ENCODE data around the gene CITED1.

Gene CITED1

DNA sequence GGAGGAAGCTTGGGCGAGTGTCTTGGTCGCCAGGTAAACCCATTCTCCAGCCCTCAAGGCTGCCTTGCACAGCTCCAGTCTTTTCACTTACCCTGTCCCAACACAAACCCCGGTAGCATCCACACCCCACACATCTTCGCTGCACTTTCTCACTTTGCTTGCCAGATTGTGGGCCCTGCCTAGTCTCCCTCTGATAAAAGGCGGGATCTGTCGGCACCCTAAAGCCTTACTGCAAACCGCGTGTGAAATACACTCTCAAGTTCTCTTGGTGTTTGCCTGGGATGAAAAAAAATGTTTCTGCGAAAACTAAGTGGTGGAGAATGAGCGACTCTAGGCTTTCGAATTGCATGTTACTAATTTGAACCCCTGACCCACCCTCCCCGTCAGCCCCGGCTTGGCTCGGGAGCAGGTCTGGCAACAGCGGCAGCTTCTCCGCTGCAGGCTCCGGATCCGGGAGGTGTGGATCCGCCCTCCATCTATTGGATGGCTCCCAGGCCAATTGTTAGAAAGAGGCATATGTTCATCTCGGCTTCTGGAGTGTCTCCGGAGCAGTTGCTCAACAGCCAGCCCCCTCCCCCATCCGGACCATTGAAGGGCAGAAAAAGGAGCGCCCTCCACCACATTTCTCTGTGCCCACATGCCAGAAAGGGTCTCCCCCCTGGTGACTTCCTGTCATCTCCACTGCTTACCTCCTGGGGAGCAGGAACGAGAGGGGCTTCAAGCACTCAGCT, 3.0 kb upstream of the CITED1 start:
- DNase-seq = peak; percentile 56 to 62

DNA sequence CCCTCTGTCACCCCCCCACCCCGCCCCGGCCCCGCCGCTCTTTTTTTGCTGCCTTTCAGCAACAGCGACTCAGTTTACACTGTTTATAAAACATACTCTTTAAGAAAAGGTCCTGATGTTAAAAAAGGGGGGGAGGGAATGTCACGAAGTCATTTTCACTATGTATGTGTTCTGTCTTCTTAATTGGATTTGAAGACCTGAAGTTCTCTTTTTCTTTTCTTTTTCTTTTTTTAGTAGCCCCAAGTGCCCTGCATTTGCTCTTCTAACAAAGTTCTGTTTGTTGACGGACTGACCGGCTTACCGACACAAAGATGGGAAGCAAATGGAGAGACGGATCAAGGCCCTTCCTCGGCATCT, 2.5 kb upstream of the CITED1 start:
- no peak for DNase-seq

DNA sequence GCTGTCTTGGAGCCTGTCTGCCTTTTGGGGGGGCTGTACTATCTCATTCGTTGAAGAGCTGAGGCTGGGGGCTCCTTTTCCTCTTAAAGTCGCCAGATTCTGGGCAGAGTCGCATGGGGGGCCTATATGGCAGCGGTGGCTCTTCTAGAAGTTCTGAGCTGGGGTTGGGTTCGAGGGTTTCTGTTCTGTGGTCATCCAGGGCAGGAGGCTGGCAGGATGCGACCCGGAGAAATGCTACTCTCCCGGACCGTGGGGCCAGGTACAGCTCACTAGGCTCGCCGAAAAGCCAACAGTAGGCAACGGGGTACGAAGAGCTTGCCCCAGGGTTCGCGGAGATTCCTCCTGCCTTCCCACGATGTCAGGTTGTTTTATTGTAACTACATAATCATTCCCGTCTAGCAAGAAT, 1.9 kb upstream of the CITED1 start:
- no peak for DNase-seq

DNA sequence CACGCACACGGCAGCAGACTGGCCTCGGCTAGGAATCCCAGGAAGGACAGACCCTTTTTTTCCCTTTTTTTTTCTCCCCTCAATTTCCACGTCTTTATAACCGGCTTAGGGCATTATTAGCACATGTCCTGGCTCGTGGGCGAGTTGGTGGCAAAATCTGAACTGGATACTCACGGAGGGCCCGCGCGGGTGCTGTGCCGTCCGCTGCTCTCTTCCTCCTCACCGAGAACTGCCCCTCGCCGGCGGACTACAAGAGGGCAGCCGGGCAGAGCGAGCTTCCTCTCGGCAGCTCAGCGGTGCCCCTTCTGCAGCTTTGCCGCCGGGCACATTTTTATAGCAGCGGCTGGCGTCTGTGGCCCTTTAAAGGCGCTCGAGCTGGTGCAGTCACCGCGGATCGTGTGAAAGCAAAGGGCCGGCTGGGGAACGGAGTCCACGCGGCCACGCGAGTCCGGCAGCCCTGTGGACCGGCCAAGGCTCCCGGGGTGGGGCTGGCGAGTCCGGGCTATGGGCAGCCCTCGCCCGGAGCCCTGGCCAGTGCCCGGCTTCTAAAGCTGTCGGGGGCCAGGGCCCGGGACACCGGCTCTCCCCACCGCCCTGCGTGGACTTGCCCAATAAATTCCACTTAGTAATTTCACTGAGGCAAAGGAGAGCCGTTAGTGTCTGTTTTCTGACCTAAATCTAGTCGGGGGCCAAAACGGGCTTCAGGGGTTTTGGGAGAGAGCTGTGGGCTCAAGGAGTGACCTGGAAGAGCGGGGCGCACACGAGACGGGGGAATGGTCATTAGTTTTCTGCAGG, 1.3 kb upstream of the CITED1 start:
- peak; percentile 33 to 45 for DNase-seq

DNA sequence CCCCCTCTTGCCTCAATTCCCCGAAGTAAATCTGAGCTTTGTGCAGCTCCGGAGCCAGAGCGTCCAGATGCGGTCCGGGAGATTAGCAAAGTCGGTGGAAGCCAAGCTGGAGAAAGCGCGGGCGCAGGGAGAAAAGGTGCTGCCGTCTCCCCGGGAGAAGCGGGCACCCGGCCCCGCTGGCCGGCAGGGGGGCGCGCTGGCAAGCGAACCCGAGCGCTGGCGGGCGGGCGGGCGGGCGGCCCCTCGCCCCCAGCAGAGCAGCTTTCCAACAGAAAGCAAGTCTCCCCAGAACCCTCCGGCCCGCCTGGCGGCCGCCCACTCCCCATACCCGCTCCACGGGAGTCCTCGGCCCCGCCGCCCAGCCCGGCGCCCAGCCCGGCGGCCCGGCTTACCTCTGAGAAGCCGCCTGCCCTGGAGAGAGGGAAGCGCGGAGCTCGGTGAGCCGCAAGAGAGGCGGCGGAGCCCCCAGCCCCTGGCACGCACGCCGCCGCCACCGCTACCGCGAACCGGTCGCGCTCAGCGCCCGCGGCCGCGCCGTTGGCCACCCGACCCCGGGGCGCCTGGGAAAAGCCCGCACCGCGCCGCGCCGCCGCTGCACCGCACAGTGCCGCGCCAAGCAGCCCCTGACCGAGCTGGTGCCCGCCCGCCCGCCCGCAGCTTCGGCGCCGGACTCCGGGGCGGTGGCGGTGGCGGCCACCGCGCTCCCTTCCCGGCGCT, 529 bp upstream of the CITED1 start:
- DNase-seq = no peak

DNA sequence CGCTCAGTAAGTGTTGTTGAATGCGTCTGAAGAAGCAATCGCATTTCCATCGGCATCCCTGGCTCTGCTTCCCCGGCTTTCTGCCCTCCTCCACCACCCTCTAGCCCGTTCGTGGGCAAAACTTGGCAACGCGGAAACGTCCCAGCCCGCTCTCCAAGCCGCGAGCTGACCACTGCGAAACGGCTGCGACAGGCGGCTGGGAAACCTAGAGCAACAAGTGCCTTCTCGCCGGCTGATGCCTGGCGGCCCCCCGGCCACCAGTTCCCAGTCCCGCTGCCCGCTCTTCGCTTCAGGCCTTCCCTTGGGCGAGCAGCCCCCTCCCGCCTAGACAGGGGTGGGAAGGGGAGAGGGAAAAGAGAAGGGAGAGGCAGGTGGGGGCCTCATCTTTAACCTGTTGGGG, 837 bp downstream of the CITED1 start:
- no peak for DNase-seq

DNA sequence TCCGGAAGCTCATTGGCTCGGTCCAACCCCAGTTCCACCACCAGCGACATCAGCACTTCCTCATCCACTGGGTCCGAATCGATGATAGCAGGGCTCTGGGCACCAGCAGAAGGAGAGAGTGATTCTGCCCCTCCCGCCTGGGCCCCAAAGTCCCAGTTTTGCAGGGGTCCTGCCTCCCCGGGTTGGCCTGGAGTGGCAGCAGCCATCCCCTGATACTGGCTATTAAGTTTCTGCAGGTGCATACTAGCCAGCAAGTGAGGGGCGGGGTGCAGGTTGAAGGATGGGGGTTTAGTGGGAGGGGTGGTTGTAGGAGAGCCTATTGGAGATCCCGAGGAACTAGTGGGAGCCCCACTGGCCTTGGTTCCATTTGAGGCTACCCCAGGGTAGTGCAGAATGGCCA, 3.9 kb downstream of the CITED1 start:
- no peak for DNase-seq

DNA sequence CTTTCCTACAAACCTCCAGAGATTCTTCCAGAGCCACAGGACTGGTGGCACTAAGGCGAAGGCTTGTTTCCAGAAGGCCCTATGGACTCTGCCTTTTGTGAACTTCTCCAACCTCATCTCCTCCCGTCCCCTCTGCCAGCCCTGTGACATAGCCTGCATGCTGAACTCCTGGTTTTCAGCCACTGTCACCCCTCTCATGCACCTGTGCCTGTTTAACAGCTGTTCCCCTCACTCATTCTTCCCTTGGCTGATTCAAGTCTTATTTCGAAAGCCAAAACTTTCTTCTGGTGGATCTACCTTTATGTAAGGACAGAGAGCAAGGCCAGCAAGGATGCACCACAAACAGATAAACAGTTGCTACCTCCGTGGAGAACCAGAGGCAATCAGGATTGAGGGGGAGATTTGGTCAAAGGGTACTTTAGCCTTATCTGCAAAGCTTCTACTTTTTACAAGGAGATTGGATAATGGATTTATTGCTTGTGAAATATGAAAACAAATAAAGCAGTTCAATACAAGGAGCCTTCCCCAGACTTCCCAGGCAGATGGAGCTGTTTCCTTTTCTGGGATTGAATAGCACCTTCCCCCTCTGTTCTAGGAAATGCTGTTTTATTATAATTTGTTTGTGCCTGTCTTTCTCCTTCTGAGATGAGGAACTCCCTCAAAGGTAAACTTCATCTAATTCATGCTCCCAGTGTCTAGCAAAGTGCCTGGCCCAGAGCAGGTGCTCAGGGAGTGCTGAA, 5.7 kb downstream of the CITED1 start:
- DNase-seq = no peak

DNA sequence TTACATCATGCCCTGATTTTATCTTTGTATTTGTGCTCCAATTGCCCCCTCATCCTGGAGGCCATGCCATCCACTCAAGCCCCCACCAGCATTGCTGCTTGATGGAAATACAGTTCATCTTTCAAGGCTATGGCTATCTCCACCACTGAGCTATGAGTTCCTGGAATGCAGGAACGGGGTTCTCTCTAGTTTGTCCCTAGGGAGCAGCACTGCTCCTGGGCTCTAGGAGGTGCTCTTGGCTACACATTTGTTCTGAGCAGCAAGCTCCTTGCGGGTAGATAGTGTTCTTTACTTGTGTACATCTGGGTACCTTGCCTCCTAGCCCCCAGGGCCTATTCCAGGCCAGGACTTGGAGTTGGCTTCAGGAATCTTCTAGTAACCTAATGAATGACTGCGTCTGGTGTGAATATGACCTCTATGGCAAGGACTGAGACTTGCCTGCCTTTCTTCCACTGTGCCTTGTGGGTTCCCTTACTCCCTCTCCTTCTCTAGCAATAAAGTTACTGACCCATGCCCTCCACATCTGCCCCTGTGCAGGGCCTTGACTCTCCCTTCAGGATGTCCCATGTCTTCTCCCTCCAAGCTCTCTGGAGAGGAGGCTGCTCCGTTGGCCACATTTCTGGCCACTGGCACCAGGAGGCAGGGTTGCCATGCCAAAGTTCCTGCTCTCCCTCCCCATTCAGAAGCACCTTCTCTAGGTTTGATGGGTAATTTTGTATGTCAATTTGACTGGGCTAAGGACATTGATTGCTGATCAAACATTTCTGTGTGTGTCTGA, 7.6 kb downstream of the CITED1 start:
- no peak for DNase-seq

DNA sequence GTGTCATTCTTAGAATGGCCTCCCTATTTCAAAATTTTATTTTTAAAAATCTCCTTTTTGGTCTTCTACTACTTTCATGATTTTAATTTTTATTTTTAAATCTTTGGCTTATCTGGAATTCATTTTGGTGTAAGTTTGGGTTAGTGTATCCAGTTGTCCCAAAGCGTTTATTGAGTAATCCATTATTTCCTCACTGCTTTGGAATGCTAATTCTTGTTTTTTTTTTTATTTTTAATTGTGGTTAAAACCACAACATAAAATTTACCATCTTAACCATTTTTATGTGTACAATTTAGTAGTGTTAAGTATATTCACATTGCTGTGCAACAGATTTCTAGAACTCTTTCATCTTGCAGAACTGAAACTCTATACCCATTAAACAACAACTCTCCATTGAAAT, 8.7 kb downstream of the CITED1 start:
- DNase-seq = no peak

DNA sequence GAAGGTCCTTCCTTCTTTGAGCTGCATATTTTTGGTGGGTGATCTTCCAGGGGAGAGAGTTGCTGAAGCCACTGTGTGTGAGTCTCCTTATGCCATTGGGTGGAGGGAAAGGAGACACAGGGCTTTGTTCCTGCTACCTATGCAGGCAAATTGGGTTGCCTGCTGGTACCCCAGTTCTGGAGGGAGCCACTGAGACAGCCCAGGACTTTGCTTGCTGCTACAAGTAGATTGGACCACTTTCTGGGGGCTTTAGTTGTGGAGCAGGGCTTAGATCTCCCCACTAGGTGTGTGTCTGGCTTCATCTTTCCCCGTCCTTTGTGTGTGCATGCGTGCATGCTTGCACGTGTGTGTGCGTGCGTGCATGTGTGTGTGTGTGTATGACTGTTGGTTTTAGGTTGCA, 10.0 kb downstream of the CITED1 start:
- no peak for DNase-seq

DNA sequence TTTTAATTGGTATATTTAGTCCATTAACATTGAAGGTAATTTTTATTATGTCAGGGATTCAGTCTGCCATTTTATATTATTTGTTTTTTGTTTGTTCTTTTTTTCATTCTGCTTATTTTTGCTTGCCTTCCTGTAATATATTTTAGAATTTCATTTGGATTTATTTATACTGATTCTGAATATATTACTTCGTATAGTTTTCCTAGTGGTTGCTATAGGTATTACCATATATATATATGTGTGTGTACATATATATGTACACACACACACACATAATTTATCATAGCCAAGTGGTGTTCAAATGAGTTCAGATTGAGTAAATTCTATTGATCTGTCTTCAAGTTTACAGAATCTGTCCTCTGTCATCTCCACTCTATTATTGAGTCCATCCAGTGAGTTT, 11.2 kb downstream of the CITED1 start:
- DNase-seq = no peak

DNA sequence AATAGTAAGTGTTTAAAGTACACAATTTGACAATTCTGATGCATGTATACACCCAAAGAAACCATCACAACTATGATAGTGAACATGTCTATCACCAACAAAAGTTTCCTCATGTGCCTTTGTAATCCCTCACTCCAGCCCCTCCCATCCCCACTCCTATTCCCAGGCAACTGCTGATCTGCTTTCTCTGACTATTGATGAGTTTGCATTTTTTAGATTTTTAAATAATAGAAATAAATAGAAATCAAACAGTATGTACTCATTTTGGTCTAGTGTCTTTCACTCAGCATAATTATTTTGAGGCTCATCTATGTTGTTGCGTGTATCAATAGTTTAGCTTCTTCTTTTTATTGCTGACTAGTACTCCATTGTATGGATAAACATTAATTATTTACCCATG, 23.4 kb downstream of the CITED1 start:
- no peak for DNase-seq

DNA sequence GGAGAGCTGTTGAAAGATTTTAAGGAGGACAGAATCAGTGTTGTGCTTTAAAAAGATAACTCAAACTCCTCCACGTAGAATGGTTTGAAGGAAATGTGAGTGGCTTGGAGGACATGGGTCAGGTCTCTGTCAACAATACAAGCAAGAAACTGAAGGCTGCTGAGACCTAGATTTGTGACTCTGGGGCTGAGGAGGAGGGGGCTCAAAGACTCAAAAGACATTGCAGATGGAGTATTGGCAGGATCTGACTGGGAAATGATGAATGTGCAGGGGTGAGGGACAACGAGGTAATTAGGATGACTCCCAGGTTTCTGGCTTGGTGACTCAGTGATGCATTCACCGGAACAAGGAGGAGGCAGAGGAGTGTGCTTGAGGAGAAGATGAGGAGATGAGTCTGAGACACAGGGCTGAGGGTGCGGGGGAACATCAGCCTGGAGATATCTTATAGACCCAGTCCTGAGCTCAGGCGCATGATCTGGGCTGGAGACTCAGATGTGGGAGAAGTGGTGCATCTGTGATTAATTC, 25.3 kb downstream of the CITED1 start:
- no peak for DNase-seq

DNA sequence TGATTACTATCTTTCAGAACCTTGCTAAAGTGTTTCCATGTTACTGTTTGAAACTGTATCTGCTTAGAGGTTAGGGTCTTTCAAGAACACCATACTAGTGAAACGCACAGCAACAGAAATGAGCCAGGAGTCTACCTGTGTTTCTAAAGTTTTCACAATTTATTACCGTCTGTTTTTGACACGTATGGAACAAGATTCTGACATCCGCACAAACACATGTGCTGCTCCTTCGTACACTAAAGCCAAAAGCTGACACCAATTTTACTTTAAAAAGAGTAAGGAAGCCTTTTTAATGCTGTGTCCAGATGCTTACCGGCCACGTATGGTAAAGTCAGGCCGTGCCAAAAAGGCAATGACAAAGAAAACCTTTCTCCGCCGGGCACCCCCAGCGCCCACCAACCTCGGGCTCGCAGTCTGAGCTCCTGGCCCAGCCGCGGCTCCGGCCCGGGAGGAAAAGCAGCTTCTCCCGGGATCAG, 29.2 kb downstream of the CITED1 start:
- DNase-seq = no peak

DNA sequence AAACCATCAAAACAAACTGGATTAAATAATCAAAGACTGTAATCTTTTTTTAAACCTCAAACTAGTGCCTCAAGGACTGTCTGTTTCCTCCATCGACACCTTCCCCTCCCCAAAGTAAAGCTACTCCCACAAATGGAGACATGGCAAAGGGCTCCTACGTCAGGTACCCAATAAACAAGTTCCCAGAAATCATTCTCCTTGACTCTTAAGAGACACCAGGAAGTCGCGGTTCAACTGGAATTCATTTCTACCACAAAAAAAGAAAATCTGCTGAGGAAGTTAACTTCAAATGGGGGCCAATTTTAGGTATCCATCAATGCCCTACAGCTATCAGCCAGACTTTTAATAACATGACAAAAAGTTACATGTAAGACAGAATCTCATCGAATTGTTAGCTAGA, 31.2 kb downstream of the CITED1 start:
- DNase-seq = no peak

DNA sequence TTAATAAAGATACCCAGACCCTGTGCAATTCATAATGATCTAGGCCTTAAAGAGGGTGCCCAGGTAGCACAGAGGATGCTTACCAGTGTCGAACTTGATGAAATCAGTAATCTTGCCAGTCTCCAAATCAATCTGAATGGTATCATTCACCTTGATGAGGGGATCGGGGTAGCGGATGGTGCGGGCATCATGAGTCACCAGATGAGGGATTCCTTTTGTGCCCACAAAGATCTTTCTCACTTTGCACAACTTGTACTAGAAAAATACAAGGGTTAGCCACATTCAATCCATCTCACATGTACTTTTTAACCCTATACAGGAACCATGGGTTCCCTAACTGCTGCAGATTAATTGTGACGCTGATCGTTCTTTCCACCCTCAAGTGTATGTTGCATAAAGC, 32.0 kb downstream of the CITED1 start:
- no peak for DNase-seq

DNA sequence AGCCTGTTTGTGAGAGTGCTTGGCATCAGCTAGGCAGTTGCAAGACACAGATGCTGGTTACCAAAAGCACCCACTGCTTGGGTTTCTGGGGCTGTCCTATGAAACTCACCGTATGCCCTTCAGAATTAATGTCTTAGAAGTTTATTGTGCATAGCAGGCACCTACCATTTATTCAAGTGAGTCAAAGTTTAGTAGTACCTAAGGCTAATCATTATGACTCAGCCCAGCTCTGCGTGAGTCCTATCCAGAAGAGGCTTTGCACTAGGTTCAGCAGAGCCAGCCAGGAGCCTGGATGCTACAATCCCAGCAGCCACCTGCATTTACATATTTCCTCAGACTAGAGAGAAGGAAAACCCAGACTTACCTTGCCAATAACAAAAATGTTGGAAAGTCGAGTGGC, 32.8 kb downstream of the CITED1 start:
- DNase-seq = no peak

DNA sequence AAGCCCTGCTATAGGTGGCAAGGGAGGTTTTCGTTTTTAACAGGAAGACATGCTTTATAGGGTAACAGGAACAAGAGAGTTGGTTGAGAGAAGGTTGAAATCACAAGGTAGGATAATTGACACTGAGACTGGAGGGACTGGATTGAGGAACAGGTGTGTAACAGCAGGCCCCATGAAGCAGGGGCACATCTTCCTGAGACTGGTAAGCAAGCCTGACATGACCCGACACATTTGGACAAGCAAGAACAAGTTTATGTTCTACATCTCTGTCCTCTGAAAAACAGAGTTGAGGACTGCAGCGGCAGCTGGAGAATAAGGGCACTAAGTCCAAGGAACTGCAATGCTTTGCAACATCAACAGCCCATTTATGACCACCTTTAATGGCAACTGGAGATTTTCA, 33.9 kb downstream of the CITED1 start:
- no peak for DNase-seq

DNA sequence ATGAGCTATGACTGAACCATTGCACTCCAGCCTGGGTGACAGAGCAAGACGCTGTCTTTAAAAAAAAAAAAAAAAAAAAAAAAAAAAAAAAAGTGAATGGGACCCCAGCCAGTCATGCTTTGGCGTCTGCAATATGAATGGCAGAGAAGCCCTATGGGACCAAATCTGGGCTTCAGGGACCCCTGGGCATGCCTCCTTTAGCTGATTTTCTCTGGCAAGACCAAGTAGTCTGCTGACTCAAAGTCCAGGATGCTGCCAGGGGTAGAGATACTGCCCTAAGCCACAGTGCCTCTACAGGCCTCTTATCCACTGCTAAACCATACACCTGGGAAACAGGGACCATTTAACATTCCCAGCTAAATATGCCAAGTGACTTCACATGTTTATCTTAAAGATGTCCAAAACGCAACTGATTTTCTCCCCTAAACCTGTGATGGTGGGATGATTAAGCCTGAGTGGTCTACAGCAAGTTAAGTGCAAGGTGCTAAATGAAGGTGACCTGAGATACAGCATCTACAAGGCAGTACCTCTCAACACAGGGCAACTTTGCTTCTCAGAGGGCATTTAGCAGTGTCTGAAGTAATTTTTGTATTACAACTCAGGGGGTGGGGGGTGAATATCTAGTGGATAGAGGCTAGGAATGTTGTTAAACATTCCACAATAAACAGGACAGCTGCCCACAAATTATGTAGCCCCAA, 34.5 kb downstream of the CITED1 start:
- DNase-seq = no peak

DNA sequence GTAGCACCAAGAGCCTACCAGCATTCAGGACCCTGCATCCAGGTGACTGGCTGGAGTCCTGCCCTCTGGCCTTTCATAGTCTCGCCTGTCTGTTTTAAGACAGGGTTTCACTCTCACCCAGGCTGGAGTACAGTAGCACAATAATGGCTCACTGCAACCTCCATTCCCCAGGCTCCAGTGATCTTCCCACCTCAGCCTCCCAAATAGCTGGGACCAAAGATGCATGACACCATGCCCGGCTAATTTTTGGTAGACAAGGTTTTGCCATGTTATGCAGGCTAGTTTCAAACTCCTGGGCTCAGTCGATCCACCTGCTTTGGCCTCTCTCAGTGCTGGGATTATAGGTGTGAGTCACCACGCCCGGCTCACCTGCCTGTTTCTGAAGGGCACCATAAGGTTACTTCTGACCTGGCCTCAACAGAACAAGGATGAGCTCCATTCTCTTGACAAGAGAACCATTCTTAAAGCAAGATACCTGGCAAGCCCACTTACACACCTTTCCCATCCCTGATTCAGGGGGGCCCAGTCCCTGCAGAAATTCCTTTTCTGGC, 35.3 kb downstream of the CITED1 start:
- no peak for DNase-seq

Data from SHP77 (cell line).